C4-2B (cell line): ENCODE results near the gene OR2J1.

Source experiments
- H3K27ac ChIP-seq: fragments of 450-650 bp; 2 replicates; pipeline ENCODE4 v1.5.1; 2017
- ZFX ChIP-seq: fragments of 450-650 bp; IDR thresholded peaks from 2 replicates; pipeline ENCODE4 v1.6.1; 2017
- TF ChIP-seq, protein P1 (sequence below): fragments of 450-650 bp; conservative IDR thresholded peaks from 2 replicates; pipeline ENCODE4 v1.5.1; 2017; ENCODE audit warnings: mild to moderate bottlenecking

The OR2J1 gene

DNA sequence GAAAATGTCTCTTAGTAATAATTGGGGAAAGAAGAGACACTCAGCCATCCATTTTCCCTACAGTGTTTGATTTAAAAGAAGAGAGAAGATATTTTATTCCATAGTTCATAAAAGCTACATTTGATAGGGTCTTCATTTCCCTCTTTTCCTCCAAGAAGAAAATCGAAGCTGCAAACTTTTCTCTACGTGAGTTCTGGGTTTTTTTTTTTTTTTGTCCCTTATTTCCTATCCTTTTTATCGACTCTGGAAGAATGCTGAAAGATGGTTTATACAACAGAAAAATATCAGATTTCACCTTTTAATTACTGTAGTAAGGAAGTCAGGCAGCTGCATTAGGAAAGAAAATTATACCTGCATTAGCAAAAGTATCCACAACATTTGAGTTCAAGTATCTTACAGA is at the start of gene OR2J1:
OR2J1 (plus strand) TSS at position 301 of the 400 bp plus-strand sequence. CDS start 1,453 bp downstream, outside the sequence.
- no peak within 1 kb of the TSS for H3K27ac ChIP-seq
- TF ChIP-seq, protein P1, sequence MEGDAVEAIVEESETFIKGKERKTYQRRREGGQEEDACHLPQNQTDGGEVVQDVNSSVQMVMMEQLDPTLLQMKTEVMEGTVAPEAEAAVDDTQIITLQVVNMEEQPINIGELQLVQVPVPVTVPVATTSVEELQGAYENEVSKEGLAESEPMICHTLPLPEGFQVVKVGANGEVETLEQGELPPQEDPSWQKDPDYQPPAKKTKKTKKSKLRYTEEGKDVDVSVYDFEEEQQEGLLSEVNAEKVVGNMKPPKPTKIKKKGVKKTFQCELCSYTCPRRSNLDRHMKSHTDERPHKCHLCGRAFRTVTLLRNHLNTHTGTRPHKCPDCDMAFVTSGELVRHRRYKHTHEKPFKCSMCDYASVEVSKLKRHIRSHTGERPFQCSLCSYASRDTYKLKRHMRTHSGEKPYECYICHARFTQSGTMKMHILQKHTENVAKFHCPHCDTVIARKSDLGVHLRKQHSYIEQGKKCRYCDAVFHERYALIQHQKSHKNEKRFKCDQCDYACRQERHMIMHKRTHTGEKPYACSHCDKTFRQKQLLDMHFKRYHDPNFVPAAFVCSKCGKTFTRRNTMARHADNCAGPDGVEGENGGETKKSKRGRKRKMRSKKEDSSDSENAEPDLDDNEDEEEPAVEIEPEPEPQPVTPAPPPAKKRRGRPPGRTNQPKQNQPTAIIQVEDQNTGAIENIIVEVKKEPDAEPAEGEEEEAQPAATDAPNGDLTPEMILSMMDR, result no peak
- no peak for TF ChIP-seq ZFX

- no peak overlapping the region for H3K27ac ChIP-seq
- TF ChIP-seq ZFX, result no peak
- TF ChIP-seq, protein P1, result no peak
Measured at GRCh38 chr6:29051680-29052079, 47.6 kb upstream of the OR2J1 start.

GRCh38 chr6:29071831-29072723 is 27.2 kb upstream of the OR2J1 start:
- no peak overlapping the region for H3K27ac ChIP-seq
- no peak for TF ChIP-seq ZFX
- TF ChIP-seq, protein P1, result peak; percentile 84

DNA sequence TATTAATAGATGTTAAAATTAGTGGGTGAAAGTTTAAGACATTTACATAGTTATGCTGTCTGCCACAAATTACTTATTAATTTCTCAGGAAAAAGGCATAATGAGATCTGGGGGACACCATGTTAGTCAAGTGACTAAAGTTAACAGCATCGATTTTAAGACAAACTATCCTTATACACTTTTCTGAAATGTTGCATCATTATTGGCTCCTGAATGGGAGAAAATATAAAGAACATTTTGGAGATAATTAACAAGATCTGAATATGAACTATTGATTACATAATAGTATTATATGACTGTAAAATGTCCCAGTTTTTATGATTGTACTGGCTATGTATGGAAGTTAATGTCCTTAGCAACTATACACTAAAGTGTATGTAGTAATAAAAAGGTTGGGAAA is 20.1 kb upstream of the OR2J1 start:
- H3K27ac ChIP-seq, result no peak overlapping the region
- no peak for TF ChIP-seq ZFX
- TF ChIP-seq, protein P1, result no peak

DNA sequence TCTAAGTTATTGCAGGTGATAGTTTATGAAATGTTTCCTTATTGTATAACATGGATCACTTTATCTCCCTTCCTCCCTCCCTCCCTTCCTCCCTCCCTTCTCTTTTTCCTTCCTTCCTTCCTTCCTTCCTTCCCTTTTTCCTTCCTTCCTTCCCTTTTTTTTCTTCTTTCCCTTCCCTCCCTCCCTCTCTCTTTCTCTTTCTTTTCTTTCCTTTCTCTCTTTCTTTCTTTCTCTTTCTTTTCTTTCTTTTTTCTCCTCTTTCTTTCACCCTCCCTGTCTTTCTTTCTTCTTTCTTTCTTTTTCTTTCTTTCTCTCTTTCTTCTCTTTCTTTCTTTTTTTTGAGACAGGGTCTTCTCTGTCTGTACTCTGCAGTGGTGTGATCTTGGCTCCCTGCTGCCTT is 18.0 kb upstream of the OR2J1 start:
- TF ChIP-seq, protein P1, result no peak
- TF ChIP-seq ZFX, result no peak

GRCh38 chr6:29082457-29082856 is 16.8 kb upstream of the OR2J1 start:
- TF ChIP-seq, protein P1, result no peak
- no peak for TF ChIP-seq ZFX
- no peak overlapping the region for H3K27ac ChIP-seq

More for the DNA sequence above, 18.0 kb upstream of the OR2J1 start:
- H3K27ac ChIP-seq, result no peak overlapping the region

GRCh38 chr6:29087213-29087612 is 12.1 kb upstream of the OR2J1 start, which contains the start of gene OR2B3:
Gene OR2B3 (minus strand): TSS chr6:29087313. CDS start chr6:29087248, 65 bp downstream.
- no peak within 1 kb of the TSS for H3K27ac ChIP-seq
- no peak for TF ChIP-seq ZFX
- TF ChIP-seq, protein P1, result no peak
